HG03558 (cell line): Measurements from ENCODE around the gene WHRN.

ENCODE experiments used
- ATAC-seq: cut with Tn5 transposase; IDR thresholded peaks from one replicate; pipeline ENCODE4 v1.9.1; 2021; ENCODE audit warnings: moderate number of reproducible peaks; ENCODE audit not compliant: unreplicated experiment; ENCODE audit errors: extremely low read depth

WHRN gene

DNA sequence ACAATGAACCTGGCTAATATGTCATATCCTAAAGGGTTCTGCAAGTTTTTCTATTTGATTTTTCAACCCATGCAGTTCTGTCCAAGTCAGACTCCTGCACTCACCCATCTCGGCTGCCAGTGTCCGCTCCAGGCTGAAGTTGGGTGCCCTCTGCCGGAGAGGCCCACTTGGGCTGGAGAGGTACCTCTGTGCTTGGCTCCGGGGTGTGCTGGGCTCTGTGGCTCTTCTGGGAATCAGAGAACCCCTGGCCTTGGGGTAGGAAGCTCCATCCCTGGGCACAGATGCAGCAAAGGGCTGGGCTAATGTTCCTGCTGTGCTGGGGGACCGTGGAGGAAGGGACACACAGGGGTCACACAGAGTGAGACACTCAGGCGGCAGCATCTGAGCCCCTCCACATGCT, 149.5 kb downstream of the WHRN start:
- ATAC-seq: no peak
